ENCODE data around the gene PLPP1. TPM values are rescaled to one million over a fixed set of nuclear protein-coding genes. Genes with fewer than 3 reads are reported as not detected.

Gene PLPP1
- total RNA-seq, 1 experiment from 2014 or later = 20.2 TPM

GRCh38 chr5:55578771-55579170, 44.0 kb upstream of the PLPP1 start:
- no peak overlapping the region for H3K27ac Mint-ChIP-seq (ENCODE audit: unreplicated experiment)
- CTCF ChIA-PET = no interaction called here
- no TSS peak for BruUV-seq (replicated peaks)

GRCh38 chr5:55577353-55578060, 42.7 kb upstream of the PLPP1 start:
- H3K27ac Mint-ChIP-seq (ENCODE audit: unreplicated experiment) = no peak overlapping the region
- no peak for DNase-seq
- intact Hi-C loops (cut with micrococcal nuclease; ENCODE audit: unreplicated experiment) = no loop called here

More at GRCh38 chr5:55578771-55579170, 44.0 kb upstream of the PLPP1 start:
- peaks cover 6% of the 10 kb centered on the region for H3K4me1 Mint-ChIP-seq (ENCODE audit: low read depth, unreplicated experiment)
- DNase-seq = no peak
- no peaks in the 10 kb centered on the region for H3K9me3 Mint-ChIP-seq (ENCODE audit: low read depth, unreplicated experiment)
- no peaks in the 10 kb centered on the region for H3K36me3 Mint-ChIP-seq (ENCODE audit: insufficient read depth, unreplicated experiment)
- no peaks in the 10 kb centered on the region for H3K27me3 Mint-ChIP-seq (ENCODE audit: unreplicated experiment)
- no peak for TF ChIP-seq CTCF (IDR thresholded peaks at IDR 0.05; ENCODE audit: unreplicated experiment)
- H3K4me3 Mint-ChIP-seq (ENCODE audit: low read depth, unreplicated experiment) = no peak overlapping the region
- intact Hi-C loops (cut with micrococcal nuclease; ENCODE audit: unreplicated experiment) = no loop called here

GRCh38 chr5:55576661-55577060, 41.9 kb upstream of the PLPP1 start:
- Mint-ChIP-seq H3K27me3 (ENCODE audit: unreplicated experiment) (no peaks in the 10 kb centered on the region), H3K27ac (ENCODE audit: unreplicated experiment) (no peak overlapping the region), H3K4me1 (ENCODE audit: low read depth, unreplicated experiment) (peaks cover 6% of the 10 kb centered on the region), H3K9me3 (ENCODE audit: low read depth, unreplicated experiment) (no peaks in the 10 kb centered on the region), H3K36me3 (ENCODE audit: insufficient read depth, unreplicated experiment) (no peaks in the 10 kb centered on the region), H3K4me3 (ENCODE audit: low read depth, unreplicated experiment) (no peak overlapping the region)
- no peak for DNase-seq
- CTCF ChIA-PET = no interaction called here
- intact Hi-C loops (cut with micrococcal nuclease; ENCODE audit: unreplicated experiment) = no loop called here
- BruUV-seq (replicated peaks) = no TSS peak
- no peak for TF ChIP-seq CTCF (IDR thresholded peaks at IDR 0.05; ENCODE audit: unreplicated experiment)

More at GRCh38 chr5:55577353-55578060, 42.7 kb upstream of the PLPP1 start:
- no peaks in the 10 kb centered on the region for H3K36me3 Mint-ChIP-seq (ENCODE audit: insufficient read depth, unreplicated experiment)
- no peaks in the 10 kb centered on the region for H3K9me3 Mint-ChIP-seq (ENCODE audit: low read depth, unreplicated experiment)
- no peak overlapping the region for H3K4me3 Mint-ChIP-seq (ENCODE audit: low read depth, unreplicated experiment)
- BruUV-seq (replicated peaks) = no TSS peak
- CTCF ChIA-PET = no interaction called here
- H3K4me1 Mint-ChIP-seq (ENCODE audit: low read depth, unreplicated experiment) = peaks cover 6% of the 10 kb centered on the region
- H3K27me3 Mint-ChIP-seq (ENCODE audit: unreplicated experiment) = no peaks in the 10 kb centered on the region
- TF ChIP-seq CTCF (IDR thresholded peaks at IDR 0.05; ENCODE audit: unreplicated experiment) = no peak

GRCh38 chr5:55575815-55576583, 41.2 kb upstream of the PLPP1 start:
- peaks cover 6% of the 10 kb centered on the region for H3K4me1 Mint-ChIP-seq (ENCODE audit: low read depth, unreplicated experiment)
- BruUV-seq (replicated peaks) = no TSS peak
- H3K9me3 Mint-ChIP-seq (ENCODE audit: low read depth, unreplicated experiment) = no peaks in the 10 kb centered on the region
- H3K27me3 Mint-ChIP-seq (ENCODE audit: unreplicated experiment) = no peaks in the 10 kb centered on the region
- CTCF ChIA-PET = no interaction called here
- no peak overlapping the region for H3K27ac Mint-ChIP-seq (ENCODE audit: unreplicated experiment)
- DNase-seq = no peak
- H3K4me3 Mint-ChIP-seq (ENCODE audit: low read depth, unreplicated experiment) = no peak overlapping the region
- H3K36me3 Mint-ChIP-seq (ENCODE audit: insufficient read depth, unreplicated experiment) = no peaks in the 10 kb centered on the region
- TF ChIP-seq CTCF (IDR thresholded peaks at IDR 0.05; ENCODE audit: unreplicated experiment) = no peak
- intact Hi-C loops (cut with micrococcal nuclease; ENCODE audit: unreplicated experiment) = no loop called here
